Endometrial microvascular endothelial cells (primary cell): ENCODE results near the gene PLEKHG2. TPM values are rescaled to one million over a fixed set of nuclear protein-coding genes. Genes with fewer than 3 reads are reported as not detected.

Source experiments
- in situ Hi-C: cut with HindIII; loops from 2 replicates; pipeline ENCODE4 v1.10.0; 2017; ENCODE audit warnings: low sequenced_read_pairs, low pct_unique_long_range_greater_than_20kb; ENCODE audit errors: inconsistent ontology term
- total RNA-seq: library from RNA; depleted of rRNA; stranded (reverse); fragments of >200 nt; gene quantifications from one replicate; pipeline ENCODE4 v1.2.3, GENCODE V29; 2015; ENCODE audit errors: inconsistent ontology term

PLEKHG2 gene
- total RNA-seq, 1 donor from 2014 or later = 12.8 TPM

- in situ Hi-C loops = no loop called here
These were observed 7.1 kb upstream of the PLEKHG2 start for GRCh38 chr19:39405261-39405957.

- in situ Hi-C loops = no loop called here
These were observed 6.4 kb upstream of the PLEKHG2 start for GRCh38 chr19:39405958-39406655.

- in situ Hi-C loops = no loop called here
These were observed 5.6 kb upstream of the PLEKHG2 start, which contains the start of gene ZFP36 for GRCh38 chr19:39406656-39407409. TSS of gene ZFP36 (plus strand) at chr19:39406847. CDS start at chr19:39406905, 58 bp downstream.

GRCh38 chr19:39407410-39407659, 5.1 kb upstream of the PLEKHG2 start:
- in situ Hi-C loops = no loop called here

GRCh38 chr19:39407660-39408391, 4.6 kb upstream of the PLEKHG2 start:
- in situ Hi-C loops = no loop called here

GRCh38 chr19:39408392-39409207, 3.9 kb upstream of the PLEKHG2 start:
- in situ Hi-C loops = no loop called here

- in situ Hi-C loops = no loop called here
These were observed 3.1 kb upstream of the PLEKHG2 start for GRCh38 chr19:39409208-39410016.

GRCh38 chr19:39410017-39410830, 2.2 kb upstream of the PLEKHG2 start:
- in situ Hi-C loops = no loop called here

- in situ Hi-C loops = no loop called here
These were observed 1.7 kb upstream of the PLEKHG2 start for GRCh38 chr19:39410831-39411080.

GRCh38 chr19:39411081-39411831, 1.2 kb upstream of the PLEKHG2 start:
- in situ Hi-C loops = no loop called here

GRCh38 chr19:39411832-39412099, 703 bp upstream of the PLEKHG2 start:
- in situ Hi-C loops = no loop called here

- in situ Hi-C loops = no loop called here
These were observed 400 bp downstream of the PLEKHG2 start for GRCh38 chr19:39412867-39413271.

- in situ Hi-C loops = no loop called here
These were observed 922 bp downstream of the PLEKHG2 start for GRCh38 chr19:39413272-39413910.

- in situ Hi-C loops = no loop called here
These were observed 1.6 kb downstream of the PLEKHG2 start for GRCh38 chr19:39413911-39414608.

GRCh38 chr19:39415111-39416046, 2.9 kb downstream of the PLEKHG2 start:
- in situ Hi-C loops = no loop called here
